GM19328 (cell line): Measurements from ENCODE around the gene AHNAK.

Experiments
- ATAC-seq: cut with Tn5 transposase; IDR thresholded peaks from one replicate; pipeline ENCODE4 v1.9.1; 2021; ENCODE audit warnings: mild to moderate bottlenecking, moderate library complexity; ENCODE audit not compliant: unreplicated experiment

The AHNAK gene

GRCh38 chr11:62406034-62406433 lies 140.6 kb downstream of the AHNAK start:
- ATAC-seq = no peak

DNA sequence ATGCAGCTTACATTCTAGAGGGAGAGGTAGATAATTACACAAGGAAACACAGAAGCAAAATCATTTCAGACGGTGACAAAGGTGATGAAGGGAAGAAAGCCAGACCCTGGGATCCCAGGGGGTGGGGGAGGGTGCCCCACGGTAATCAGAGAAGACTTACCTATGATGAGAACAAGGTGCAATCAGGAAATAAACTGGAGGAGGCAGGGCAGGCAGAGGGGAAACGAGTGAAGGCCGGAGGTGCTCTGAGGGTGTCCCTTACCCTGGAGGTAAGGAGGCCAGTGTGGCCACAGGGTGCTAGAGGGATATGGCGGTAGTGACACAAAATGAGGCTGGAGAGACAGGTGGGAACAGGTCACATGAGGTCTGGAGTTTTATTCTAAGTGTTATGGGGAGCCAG lies 141.7 kb downstream of the AHNAK start:
- no peak for ATAC-seq

- no peak for ATAC-seq
Measured at GRCh38 chr11:62404435-62404834, 142.2 kb downstream of the AHNAK start.

GRCh38 chr11:62402960-62403730 lies 143.5 kb downstream of the AHNAK start:
- no peak for ATAC-seq

DNA sequence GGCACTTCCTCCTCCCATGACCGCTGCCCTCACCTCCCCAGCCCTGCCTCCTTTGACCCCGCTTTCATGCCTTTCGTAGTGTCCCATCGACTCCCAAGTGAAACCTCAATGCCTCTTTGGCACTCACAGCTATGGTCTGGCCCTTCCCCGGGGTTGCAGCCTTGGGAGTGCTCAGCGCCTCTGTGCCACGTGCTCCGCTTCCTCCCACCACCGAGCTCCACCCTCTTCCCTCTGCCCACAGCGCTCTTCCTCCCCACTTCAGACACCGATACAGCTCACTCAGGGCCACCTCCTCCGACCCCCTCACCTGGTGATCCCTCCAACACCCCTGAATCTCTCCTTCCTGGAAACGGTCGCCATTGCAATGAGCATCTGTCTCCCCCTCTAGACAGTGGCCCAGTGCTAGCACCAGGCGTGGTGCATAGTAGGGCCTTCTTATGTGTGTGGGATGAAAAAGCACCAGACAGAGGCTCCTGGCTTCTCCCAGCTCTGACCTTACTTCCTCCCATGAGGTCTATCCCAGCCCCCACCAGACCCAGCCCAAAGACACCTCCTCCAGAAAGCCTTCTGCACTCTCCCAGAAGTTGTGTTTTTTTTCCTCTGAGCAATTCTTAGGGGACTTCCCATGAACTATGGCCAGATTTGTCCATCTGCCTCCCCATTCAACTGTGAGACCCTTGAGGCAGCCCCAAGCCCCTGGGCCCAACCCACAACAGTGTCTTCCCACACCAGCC lies 144.2 kb downstream of the AHNAK start:
- no peak for ATAC-seq

DNA sequence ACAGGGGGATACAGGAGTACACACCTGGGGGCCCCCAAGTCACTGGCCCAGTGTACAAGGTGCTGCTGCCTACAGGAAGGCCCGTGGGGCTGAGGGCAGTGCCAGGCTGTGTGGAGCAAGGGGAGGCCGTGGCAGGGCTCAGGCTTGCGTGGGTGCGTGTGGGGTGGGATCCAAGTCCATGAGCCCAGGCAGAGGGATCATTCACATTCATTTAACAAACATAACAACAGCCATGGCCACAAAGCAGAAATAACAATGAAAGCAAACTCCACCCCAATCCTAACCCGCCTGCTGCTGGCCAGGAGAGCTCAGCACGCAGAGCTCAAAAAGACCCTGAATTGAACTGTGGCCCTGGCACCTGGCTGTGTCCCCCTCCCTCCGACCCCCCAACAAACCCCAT lies 144.8 kb downstream of the AHNAK start:
- ATAC-seq = no peak

GRCh38 chr11:62401356-62401755 lies 145.2 kb downstream of the AHNAK start:
- ATAC-seq = no peak

DNA sequence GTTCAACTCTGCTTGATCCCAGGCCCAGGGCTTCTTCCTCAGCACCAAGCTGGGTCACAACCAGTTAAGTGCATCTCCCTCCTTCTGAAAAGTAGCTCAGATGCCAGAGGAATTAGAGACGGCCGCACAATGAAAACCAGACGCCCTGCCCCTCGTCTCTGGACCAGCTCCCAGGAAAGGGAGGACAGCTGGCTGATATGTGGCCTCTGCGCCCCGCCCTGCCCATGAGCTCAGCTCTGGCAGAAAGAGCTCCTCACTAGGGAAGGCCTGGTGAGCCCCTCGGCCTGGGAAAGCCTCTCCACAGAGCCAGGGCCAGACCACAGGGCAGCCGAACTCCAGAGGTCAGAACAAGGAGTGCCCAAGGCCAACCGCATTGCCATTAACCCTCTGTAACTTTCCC lies 145.8 kb downstream of the AHNAK start:
- ATAC-seq = no peak

GRCh38 chr11:62400281-62400680 lies 146.3 kb downstream of the AHNAK start:
- no peak for ATAC-seq

DNA sequence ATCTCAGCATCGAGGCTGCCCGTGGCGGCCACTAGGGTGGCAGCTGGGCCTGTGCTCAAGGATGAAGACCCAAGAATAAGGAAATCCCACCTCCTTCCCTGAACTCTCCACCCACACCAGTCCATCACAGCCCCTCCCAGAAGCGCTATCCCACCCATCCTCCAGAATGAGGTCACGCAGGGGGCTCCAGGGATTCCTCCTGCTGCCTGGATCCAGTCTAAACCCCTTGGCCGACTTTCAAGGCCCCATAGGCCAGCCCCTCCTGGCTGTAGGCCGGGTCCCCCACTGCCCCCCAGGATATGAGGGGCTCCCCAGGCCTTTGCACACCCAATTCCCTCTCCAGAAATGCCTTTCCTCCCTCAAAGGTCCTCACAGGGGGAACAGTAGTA lies 146.7 kb downstream of the AHNAK start:
- no peak for ATAC-seq

DNA sequence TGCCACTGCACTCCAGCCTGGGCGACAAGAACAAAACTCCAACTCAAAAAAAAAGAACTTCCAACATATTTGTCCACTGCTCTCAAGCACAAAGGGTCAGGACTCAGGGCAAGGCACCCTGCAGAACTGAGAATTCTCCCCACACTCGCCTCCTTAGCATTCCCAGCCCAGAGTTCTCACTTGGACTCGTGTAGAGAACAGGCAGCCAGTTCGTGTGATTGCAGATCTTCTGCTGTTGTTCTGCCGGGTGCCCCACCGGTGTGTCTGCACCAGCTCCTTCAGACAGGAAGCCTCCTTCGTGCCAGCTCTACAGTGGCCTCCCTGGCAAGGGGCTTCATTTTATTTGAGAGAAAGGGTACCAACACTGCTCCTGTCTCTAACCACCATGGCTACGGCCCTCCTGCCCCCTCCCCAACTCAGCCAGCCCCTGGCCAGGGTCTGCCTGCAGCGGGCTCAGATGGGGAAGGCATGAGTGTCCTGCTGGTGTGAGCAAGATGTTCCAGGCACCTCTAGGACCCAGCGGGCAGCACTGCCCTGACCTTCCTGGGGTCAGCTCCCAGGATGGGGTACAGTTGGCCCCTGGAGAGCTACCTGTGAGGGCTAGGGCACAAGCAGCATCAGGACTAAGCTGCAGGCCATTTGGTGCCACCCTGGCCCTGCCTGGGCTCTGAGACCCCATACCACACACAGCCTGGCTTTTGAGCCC lies 147.3 kb downstream of the AHNAK start:
- ATAC-seq = no peak

- no peak for ATAC-seq
Measured at GRCh38 chr11:62398011-62398994, 148.3 kb downstream of the AHNAK start.

DNA sequence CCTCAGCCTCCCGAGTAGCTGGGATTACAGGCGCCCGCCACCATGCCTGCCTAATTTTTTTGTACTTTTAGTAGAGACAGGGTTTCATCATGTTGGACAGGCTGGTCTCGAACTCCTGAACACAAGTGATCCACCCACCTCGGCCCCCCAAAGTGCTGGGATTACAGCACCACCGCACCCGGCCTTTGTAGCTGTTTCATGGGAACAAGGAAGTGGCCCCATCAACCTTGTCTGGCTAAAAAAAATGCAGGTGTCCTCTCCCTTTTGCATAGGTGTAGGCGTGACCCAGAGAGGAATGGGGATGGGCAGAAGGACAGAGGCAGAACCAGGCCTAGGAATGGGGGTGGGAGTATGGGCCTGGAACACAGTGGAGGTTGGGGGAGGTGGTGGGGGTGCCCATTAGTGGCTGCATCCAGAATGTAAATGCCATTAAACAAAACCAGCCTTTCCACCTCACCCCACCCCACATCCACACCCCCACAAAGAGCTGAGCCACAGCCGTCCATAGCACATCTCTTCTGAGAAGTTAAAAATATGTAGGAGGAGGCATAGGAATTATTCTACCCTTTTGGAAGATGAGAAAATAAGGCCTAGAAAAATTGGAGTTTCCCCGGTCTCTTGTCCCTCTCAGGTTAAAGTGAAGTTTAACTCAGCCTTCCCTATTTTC lies 150.6 kb downstream of the AHNAK start:
- no peak for ATAC-seq

DNA sequence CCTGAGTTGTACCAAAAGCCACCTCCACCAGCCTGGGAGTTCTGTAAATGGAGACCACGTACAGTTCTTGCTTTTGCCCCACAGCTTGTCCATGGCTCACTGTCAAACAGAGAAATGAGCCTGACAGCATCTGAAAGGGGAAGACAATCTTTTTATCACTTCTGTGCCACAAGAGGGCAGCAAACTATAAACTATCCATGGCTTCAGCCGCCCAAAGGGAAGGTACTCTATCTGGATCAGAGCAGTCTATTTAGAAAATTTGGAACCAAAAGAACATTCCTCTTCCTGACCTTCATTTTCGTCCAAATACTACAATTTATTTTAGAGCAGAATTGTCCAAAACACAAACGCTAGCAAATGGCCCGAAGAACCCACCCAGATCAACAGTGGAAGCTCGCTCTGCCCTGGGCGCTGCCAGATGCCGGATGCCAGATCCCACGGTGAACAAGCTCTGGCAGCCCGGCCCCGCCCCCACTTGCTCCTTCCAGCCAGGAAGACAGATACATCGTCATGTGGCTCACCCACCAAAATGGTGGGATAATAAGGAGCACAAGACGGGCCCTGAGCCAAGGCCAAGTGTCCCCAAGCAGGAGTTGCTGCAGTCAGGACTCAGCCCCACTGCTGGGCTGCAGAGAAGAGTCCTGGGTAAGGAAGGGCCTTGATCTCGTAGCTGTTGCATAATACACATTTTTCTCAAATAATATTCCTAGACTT lies 151.6 kb downstream of the AHNAK start:
- ATAC-seq = no peak

- ATAC-seq = no peak
Measured at GRCh38 chr11:62393735-62394134, 152.9 kb downstream of the AHNAK start.

DNA sequence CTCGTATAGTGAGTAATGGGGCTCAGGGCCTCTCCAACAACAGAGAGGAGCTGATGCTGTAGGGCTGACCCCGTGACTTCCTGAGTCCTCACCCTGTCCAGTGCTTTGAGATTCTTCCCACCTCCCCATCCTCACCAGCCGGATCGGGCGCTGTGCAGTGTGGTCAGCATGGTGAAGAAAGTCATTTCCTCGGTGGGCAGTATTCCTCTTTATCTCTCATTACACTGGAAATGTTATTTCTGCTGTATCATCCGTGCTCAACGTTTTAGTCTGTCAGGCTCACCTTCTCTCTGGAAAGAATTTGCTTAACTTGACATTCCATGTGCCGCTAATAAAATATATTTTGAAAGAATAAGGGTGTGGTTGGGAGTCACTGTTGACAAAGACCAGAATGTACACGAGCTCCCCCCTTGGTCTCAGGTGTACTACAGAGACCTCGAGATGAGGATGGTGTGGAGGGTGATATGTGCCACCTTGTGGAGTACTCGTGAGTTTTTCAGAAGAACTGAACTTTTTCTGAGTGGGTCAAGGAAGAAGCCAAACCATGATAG lies 153.5 kb downstream of the AHNAK start:
- ATAC-seq = no peak

DNA sequence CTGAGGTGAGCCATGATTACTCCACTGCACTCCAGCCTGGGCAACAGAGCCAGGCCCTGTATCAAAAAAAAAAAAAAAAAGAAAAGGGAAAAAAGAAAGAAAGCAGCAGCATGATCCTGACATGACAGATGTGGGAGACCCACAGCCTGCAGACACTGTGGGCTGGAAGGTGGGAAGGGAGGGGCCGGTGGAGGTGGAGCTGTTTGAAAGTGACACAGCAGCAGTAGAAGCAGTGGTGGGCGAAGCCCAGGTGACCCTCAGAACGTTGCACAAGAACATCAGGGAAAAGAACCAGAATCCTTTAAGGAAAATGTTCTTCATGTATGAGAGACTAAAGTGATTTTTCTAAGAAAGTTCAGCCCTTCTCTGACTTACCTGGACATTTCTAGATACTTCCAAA lies 154.1 kb downstream of the AHNAK start:
- no peak for ATAC-seq

DNA sequence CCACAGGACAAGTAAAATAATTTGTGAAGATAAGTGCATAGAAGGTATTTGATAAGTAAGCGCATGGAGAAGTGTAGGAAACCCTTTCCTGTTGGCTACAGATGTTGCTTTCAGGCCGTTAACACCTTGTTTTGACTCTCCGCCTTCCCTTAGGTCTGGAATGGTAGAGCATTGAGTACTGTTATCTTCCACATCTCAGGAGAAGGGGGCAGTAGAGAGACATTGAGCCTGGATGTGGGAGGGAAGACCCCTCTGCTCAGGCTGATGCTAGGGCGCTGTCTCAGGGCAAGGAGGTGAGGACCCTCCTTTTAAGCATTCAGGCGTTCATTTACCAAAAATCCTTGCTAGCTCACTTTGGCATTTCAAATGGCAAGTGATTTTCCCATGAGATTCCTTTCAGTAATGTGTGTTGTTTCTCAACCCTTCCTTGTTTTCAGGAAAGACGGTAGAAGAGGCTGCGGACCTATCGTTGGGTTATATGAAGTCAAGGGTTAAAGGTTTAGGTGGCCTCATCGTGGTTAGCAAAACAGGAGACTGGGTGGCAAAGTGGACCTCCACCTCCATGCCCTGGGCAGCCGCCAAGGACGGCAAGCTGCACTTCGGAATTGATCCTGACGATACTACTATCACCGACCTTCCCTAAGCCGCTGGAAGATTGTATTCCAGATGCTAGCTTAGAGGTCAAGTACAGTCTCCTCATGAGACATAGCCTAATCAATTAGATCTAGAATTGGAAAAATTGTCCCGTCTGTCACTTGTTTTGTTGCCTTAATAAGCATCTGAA lies 154.8 kb downstream of the AHNAK start:
- no peak for ATAC-seq
